ENCODE data around the gene DUXA.

DUXA gene

GRCh38 chr19:57192077-57192420, 24.8 kb upstream of the DUXA start:
- H3K4me1 ChIP-seq = peaks cover 4 to 23% (median 17%) of the 10 kb centered on the region in 4 donors
- H3K27ac ChIP-seq = peak overlapping the region; percentile 89 to 95
- no peaks in the 10 kb centered on the region for H3K27me3 ChIP-seq
- no peak for TF ChIP-seq CTCF (IDR thresholded peaks at IDR 0.05)
- H3K36me3 ChIP-seq = peaks cover 38 to 40% (median 39%) of the 10 kb centered on the region in 3 donors
- peaks cover 0 to 6% (median 0%) of the 10 kb centered on the region in 3 donors for H3K9me3 ChIP-seq
- peak overlapping the region; percentile 90 to 99 for H3K4me3 ChIP-seq
- no peak for DNase-seq
- intact Hi-C loops (cut with DNase I; ENCODE audit: low total_unique reads) = no loop called here

- peak within 1 kb of the TSS; percentile 89 to 95 for H3K27ac ChIP-seq
- peaks cover 0 to 7% (median 0%) of the 10 kb centered on the region in 3 donors for H3K9me3 ChIP-seq
- DNase-seq = peak; percentile 86 to 93
- no peaks in the 10 kb centered on the region for H3K27me3 ChIP-seq
- intact Hi-C loops (cut with DNase I; ENCODE audit: low total_unique reads) = no loop called here
- no peak for TF ChIP-seq CTCF (IDR thresholded peaks at IDR 0.05)
- H3K36me3 ChIP-seq = peaks cover 31 to 34% (median 33%) of the 10 kb centered on the region in 3 donors
- H3K4me3 ChIP-seq = peak within 1 kb of the TSS; percentile 90 to 99
- peaks cover 4 to 23% (median 17%) of the 10 kb centered on the region in 4 donors for H3K4me1 ChIP-seq
Observed at GRCh38 chr19:57191141-57192076, 24.1 kb upstream of the DUXA start, which contains the start of gene ZNF264. TSS of gene ZNF264 (plus strand) at chr19:57191500. CDS start at chr19:57191914, 414 bp downstream.

GRCh38 chr19:57190301-57190700, 23.0 kb upstream of the DUXA start:
- Histone ChIP-seq H3K27ac (no peak overlapping the region), H3K4me3 (no peak overlapping the region)

GRCh38 chr19:57171551-57172081, 4.3 kb upstream of the DUXA start:
- H3K36me3 ChIP-seq = peaks cover 0 to 3% (median 3%) of the 10 kb centered on the region in 3 donors
- H3K4me1 ChIP-seq = peaks cover 0 to 9% (median 4%) of the 10 kb centered on the region in 4 donors
- H3K9me3 ChIP-seq = peaks cover 0 to 13% (median 6%) of the 10 kb centered on the region in 3 donors
- TF ChIP-seq CTCF (IDR thresholded peaks at IDR 0.05) = no peak
- no peaks in the 10 kb centered on the region for H3K27me3 ChIP-seq
- H3K27ac ChIP-seq = peak overlapping the region; percentile 69 to 73
- intact Hi-C loops (cut with DNase I; ENCODE audit: low total_unique reads) = no loop called here
- peak overlapping the region; percentile 50 to 57 for H3K4me3 ChIP-seq
- peak in 1 of 2 donors; percentile 56 for DNase-seq

More at GRCh38 chr19:57190301-57190700, 23.0 kb upstream of the DUXA start:
- Histone ChIP-seq H3K27me3 (no peaks in the 10 kb centered on the region), H3K36me3 (peaks cover 20 to 23% (median 21%) of the 10 kb centered on the region in 3 donors), H3K9me3 (peaks cover 0 to 7% (median 0%) of the 10 kb centered on the region in 3 donors), H3K4me1 (peaks cover 4 to 23% (median 17%) of the 10 kb centered on the region in 4 donors)
- no peak for DNase-seq
- intact Hi-C loops (cut with DNase I; ENCODE audit: low total_unique reads) = no loop called here
- TF ChIP-seq CTCF (IDR thresholded peaks at IDR 0.05) = no peak

GRCh38 chr19:57165846-57166245, 1.4 kb downstream of the DUXA start:
- H3K36me3 ChIP-seq = no peaks in the 10 kb centered on the region
- intact Hi-C loops (cut with DNase I; ENCODE audit: low total_unique reads) = no loop called here
- no peak overlapping the region for H3K27ac ChIP-seq
- DNase-seq = no peak
- no peaks in the 10 kb centered on the region for H3K9me3 ChIP-seq
- H3K4me1 ChIP-seq = peaks cover 0 to 16% (median 8%) of the 10 kb centered on the region in 4 donors
- H3K4me3 ChIP-seq = no peak overlapping the region
- H3K27me3 ChIP-seq = no peaks in the 10 kb centered on the region
- TF ChIP-seq CTCF (IDR thresholded peaks at IDR 0.05) = no peak

All from tibial artery (tissue), 4 donors.